HepG2 (cell line): ENCODE data around the gene MTMR1. TPM values are rescaled to one million over a fixed set of nuclear protein-coding genes. Genes with fewer than 3 reads are reported as not detected.

ENCODE experiments used
- ATAC-seq: fragments of 200-7000 bp; cut with Tn5 transposase; 3 replicates; pipeline ENCODE4 v1.9.1; 2020; ENCODE audit warnings: mild to moderate bottlenecking, moderate library complexity
- BruUV-seq: library from RNA; stranded (reverse); fragments of 400-500 nt; replicated peaks from 2 replicates; lab custom pipeline; 2021; lab: Mats Ljungman, UMichigan
- CTCF ChIA-PET: fragments of 300-600 bp; formaldehyde crosslinking; extraction: SDS; loops from one replicate; lab custom pipeline; 2021; ENCODE audit warnings: low total read pairs, inconsistent platforms, low intra/inter-chr PET ratio; lab: Yijun Ruan, JAX
- POLR2A ChIA-PET: fragments of 350-600 bp; sonication (Branson Sonifier 250); formaldehyde crosslinking; loops from one replicate; lab custom pipeline; 2020; ENCODE audit warnings: antibody characterized with exemption, inconsistent platforms; lab: Yijun Ruan, JAX
- DNase-seq: peaks from one replicate; pipeline ENCODE4 v3.0.0-alpha.2; 2015; ENCODE audit warnings: low spot score
- FAIRE-seq: peaks from 3 replicates; lab custom pipeline; 2011; peaks lifted over from hg19 to GRCh38; lab: Jason Lieb, UNC
- H2AFZ ChIP-seq: one replicate; pipeline ENCODE4 v1.6.1; 2011; ENCODE audit warnings: low read length, inconsistent platforms
- H3K27ac ChIP-seq: fragments of 300-600 bp; 3 replicates; pipeline ENCODE4 v1.8.0; 2011; ENCODE audit warnings: mixed run types, mild to moderate bottlenecking, mixed read lengths, low read length, inconsistent platforms; ENCODE audit not compliant: insufficient read depth; ENCODE audit errors: extremely low read length
- H3K27me3 ChIP-seq, 2 experiments: fragments of 200-600 bp in 1 of 2; 2 replicates in 1 of 2; 3 replicates in 1 of 2; pipeline versions ENCODE4 v1.6.0 to v1.8.0; 2011; ENCODE audit warnings: low read length in 2 of 2, mild to moderate bottlenecking in 2 of 2, moderate library complexity in 2 of 2, inconsistent platforms in 1 of 2; ENCODE audit not compliant: insufficient read depth in 2 of 2, control insufficient read depth in 1 of 2
- H3K36me3 ChIP-seq, 2 experiments: fragments of 200-600 bp in 1 of 2; replicated peaks in 1 of 2; 2 replicates in 1 of 2; 3 replicates in 1 of 2; pipeline versions ENCODE4 v1.5.1 to v1.8.0; 2011; ENCODE audit warnings: low read length in 2 of 2, inconsistent platforms in 1 of 2; ENCODE audit not compliant: insufficient read depth in 2 of 2, control insufficient read depth in 1 of 2
- H3K4me1 ChIP-seq: 2 replicates; pipeline ENCODE4 v1.5.1; 2012; ENCODE audit warnings: low read length, inconsistent platforms; ENCODE audit not compliant: insufficient read depth
- H3K4me2 ChIP-seq: 2 replicates; pipeline ENCODE4 v1.6.0; 2011; ENCODE audit warnings: low read depth, low read length, inconsistent platforms
- H3K4me3 ChIP-seq, 3 experiments: fragments of 200-600 bp in 1 of 3; sonication (generic), shearing (Covaris generic) in 1 of 3; replicated peaks in 1 of 3; 2 replicates each; pipeline ENCODE4 v1.5.1; 2011 to 2016; ENCODE audit warnings: low read length in 3 of 3, inconsistent platforms in 2 of 3, low read depth in 2 of 3, mild to moderate bottlenecking in 2 of 3, control low read depth in 1 of 3, mixed read lengths in 1 of 3; ENCODE audit not compliant: insufficient read depth in 1 of 3
- H3K79me2 ChIP-seq: one replicate; pipeline ENCODE4 v1.6.1; 2011; ENCODE audit warnings: low read length, inconsistent platforms; ENCODE audit not compliant: insufficient read depth
- H3K9ac ChIP-seq: 2 replicates; pipeline ENCODE4 v1.6.0; 2011; ENCODE audit warnings: mild to moderate bottlenecking, low read depth, low read length, inconsistent platforms; ENCODE audit not compliant: insufficient read depth
- H3K9me3 ChIP-seq: 2 replicates; pipeline ENCODE4 v1.5.1; 2012; ENCODE audit warnings: mild to moderate bottlenecking, low read length
- H4K20me1 ChIP-seq: 2 replicates; pipeline ENCODE4 v1.6.0; 2011; ENCODE audit warnings: inconsistent platforms, mild to moderate bottlenecking, low read length, moderate library complexity; ENCODE audit not compliant: insufficient read depth
- ATM ChIP-seq: fragments of 450-650 bp; IDR thresholded peaks from 2 replicates; pipeline ENCODE4 v1.7.1; 2017; ENCODE audit warnings: mild to moderate bottlenecking, borderline replicate concordance
- FLYWCH1 ChIP-seq: sonication (generic); formaldehyde crosslinking; IDR thresholded peaks from 2 replicates; pipeline ENCODE4 v1.8.1; 2023; ENCODE audit warnings: mild to moderate bottlenecking, missing genetic modification reagents
- HOXA3 ChIP-seq: sonication (generic); formaldehyde crosslinking; IDR thresholded peaks from 2 replicates; pipeline ENCODE4 v1.5.0; 2020; ENCODE audit warnings: missing genetic modification reagents
- MYNN ChIP-seq: sonication (generic); formaldehyde crosslinking; IDR thresholded peaks from 2 replicates; pipeline ENCODE4 v1.4.0; 2020; ENCODE audit warnings: mild to moderate bottlenecking, low read depth, missing genetic modification reagents
- NR2F6 ChIP-seq, 2 experiments: IDR thresholded peaks; 2 replicates each; pipeline ENCODE4 v1.6.1; 2016; ENCODE audit warnings: antibody characterized with exemption in 1 of 2, mild to moderate bottlenecking in 1 of 2
- ZBTB20 ChIP-seq: sonication (generic); formaldehyde crosslinking; IDR thresholded peaks from 2 replicates; pipeline ENCODE4 v1.8.1; 2023; ENCODE audit warnings: missing genetic modification reagents, low read depth, mild to moderate bottlenecking, borderline replicate concordance
- ZFP36L1 ChIP-seq: sonication (generic); formaldehyde crosslinking; IDR thresholded peaks from 2 replicates; pipeline ENCODE4 v1.8.0; 2022; ENCODE audit warnings: mild to moderate bottlenecking, missing genetic modification reagents, moderate library complexity
- ZFP41 ChIP-seq: sonication (generic); formaldehyde crosslinking; IDR thresholded peaks from 2 replicates; pipeline ENCODE4 v1.4.0; 2020; ENCODE audit warnings: mild to moderate bottlenecking, missing genetic modification reagents, borderline replicate concordance
- ZIK1 ChIP-seq: sonication (generic); formaldehyde crosslinking; IDR thresholded peaks from 2 replicates; pipeline ENCODE4 v1.5.0; 2020; ENCODE audit warnings: mild to moderate bottlenecking, low read depth, missing genetic modification reagents, borderline replicate concordance
- ZNF180 ChIP-seq: sonication (generic); formaldehyde crosslinking; IDR thresholded peaks from 2 replicates; pipeline ENCODE4 v1.4.0; 2020; ENCODE audit warnings: low read depth, missing genetic modification reagents, borderline replicate concordance
- ZNF260 ChIP-seq: sonication (generic); formaldehyde crosslinking; IDR thresholded peaks from 2 replicates; pipeline ENCODE4 v1.4.0; 2020; ENCODE audit warnings: missing genetic modification reagents, low read depth, mild to moderate bottlenecking, borderline replicate concordance
- ZNF782 ChIP-seq: sonication (generic); formaldehyde crosslinking; IDR thresholded peaks from 2 replicates; pipeline ENCODE4 v1.4.0; 2020; ENCODE audit warnings: missing genetic modification reagents, mild to moderate bottlenecking, borderline replicate concordance
- ZSCAN31 ChIP-seq: sonication (generic); formaldehyde crosslinking; IDR thresholded peaks from 2 replicates; pipeline ENCODE4 v1.5.0; 2020; ENCODE audit warnings: low read depth, mild to moderate bottlenecking, missing genetic modification reagents
- WGBS: methylation state at CpG from one replicate; pipeline ENCODE4 v1.1.6; 2017; ENCODE audit warnings: low lambda C conversion rate; 5-methylcytosine and 5-hydroxymethylcytosine counted together
- in situ Hi-C: cut with HindIII; loops from 2 replicates; pipeline ENCODE4 v1.10.0; 2017; ENCODE audit warnings: low pct_unique_long_range_greater_than_20kb; ENCODE audit not compliant: extremely low pct_ligation_motif_present
- intact Hi-C: fragments of 100-400 bp; cut with micrococcal nuclease; formaldehyde crosslinking; loops from one replicate; pipeline ENCODE4 v1.10.0; 2022; ENCODE audit not compliant: unreplicated experiment
- polyA plus RNA-seq, 8 experiments: library from polyadenylated mRNA; depleted of rRNA in 3 of 8; stranded (reverse) in 7 of 8; unstranded in 1 of 8; fragments of >200 nt; fragmentation: Illumina TruSeq in 4 of 8; extraction: Trizol in 4 of 8; gene quantifications; 2 replicates each; pipeline versions ENCODE4 v1.2.1 to v1.2.3, GENCODE V29; 2011 to 2016; ENCODE audit warnings: low read depth in 4 of 8, missing spikeins in 1 of 8, mixed read lengths in 1 of 8; ENCODE audit not compliant: insufficient read depth in 1 of 8
- total RNA-seq, 5 experiments: library from RNA; depleted of rRNA; stranded (reverse); fragments of >200 nt; fragmentation: Illumina TruSeq; extraction: Trizol; gene quantifications; 2 replicates each; pipeline ENCODE4 v1.2.3, GENCODE V29; 2016; ENCODE audit warnings: low read depth in 1 of 5

MTMR1 gene
- total and polyA plus RNA-seq, 2 of the 13 experiments (the other 11 are each of a cell fraction or from before 2014, with no cell fraction given): 8.9 to 11.1 TPM

GRCh38 chrX:150771116-150771515, 77.9 kb downstream of the MTMR1 start:
- BruUV-seq: no TSS peak
- H3K27me3 ChIP-seq: no peaks in the 10 kb centered on the region
- no peaks in the 10 kb centered on the region for H3K4me1 ChIP-seq
- no peak for DNase-seq
- H4K20me1 ChIP-seq: no peaks in the 10 kb centered on the region
- H3K9ac ChIP-seq: no peak overlapping the region
- intact Hi-C loops: loop anchor here (5.0 kb wide), 1 partner anchor 231 kb away; no protein-coding TSS in a partner anchor
- no peaks in the 10 kb centered on the region for H3K36me3 ChIP-seq
- H3K4me2 ChIP-seq: no peak overlapping the region
- CTCF ChIA-PET: interaction anchor here (1.6 kb wide), 1 partner anchor 311 kb away, joined by 25 read pairs; no protein-coding TSS in a partner anchor
- no peaks in the 10 kb centered on the region for H3K79me2 ChIP-seq
- no peak for ATAC-seq
- TF ChIP-seq MYNN (CRISPR knock-in tag): no peak
- TF ChIP-seq HOXA3 (CRISPR knock-in tag): no peak
- TF ChIP-seq ZNF782 (CRISPR knock-in tag): no peak
- no peak for TF ChIP-seq ATM
- TF ChIP-seq ZFP36L1 (CRISPR knock-in tag): no peak
- TF ChIP-seq ZNF180 (CRISPR knock-in tag): no peak
- TF ChIP-seq ZBTB20: no peak
- TF ChIP-seq NR2F6 (IDR thresholded peaks at IDR 0.05): no peak
- TF ChIP-seq NR2F6 (CRISPR knock-in tag; IDR thresholded peaks at IDR 0.05): no peak
- TF ChIP-seq ZNF260 (CRISPR knock-in tag): no peak
- no peak for TF ChIP-seq FLYWCH1 (CRISPR knock-in tag)
- TF ChIP-seq ZFP41 (CRISPR knock-in tag): no peak
- TF ChIP-seq ZSCAN31 (CRISPR knock-in tag): no peak
- no peak for TF ChIP-seq ZIK1 (CRISPR knock-in tag)
- H3K9me3 ChIP-seq: no peaks in the 10 kb centered on the region
- no CpG with 5 or more reads among the region's 16 CpGs for WGBS
- H3K27ac ChIP-seq: no peak overlapping the region
- no peak for FAIRE-seq
- POLR2A ChIA-PET: no interaction called here
- no peak overlapping the region for H3K4me3 ChIP-seq
- in situ Hi-C loops: loop anchor here (5.0 to 10.0 kb wide), 2 partner anchors 234 to 311 kb away; no protein-coding TSS in a partner anchor
- H2AFZ ChIP-seq: no peak overlapping the region
